Bronchial epithelial cell (primary cell): ENCODE data around the gene CNKSR3. TPM values are rescaled to one million over a fixed set of nuclear protein-coding genes. Genes with fewer than 3 reads are reported as not detected.

Source experiments
- DNase-seq: peaks from one replicate; pipeline ENCODE4 v3.0.0-alpha.2; 2010; ENCODE audit warnings: low read depth
- FAIRE-seq: peaks from 2 replicates; lab custom pipeline; 2011; peaks lifted over from hg19 to GRCh38; lab: Jason Lieb, UNC
- H3K27me3 ChIP-seq: 2 replicates; pipeline ENCODE4 v1.5.1; 2011; ENCODE audit warnings: low read length; ENCODE audit not compliant: control insufficient read depth, insufficient read depth
- H3K36me3 ChIP-seq: 2 replicates; pipeline ENCODE4 v1.5.1; 2011; ENCODE audit warnings: low read length; ENCODE audit not compliant: control insufficient read depth, insufficient read depth
- H3K4me3 ChIP-seq: 2 replicates; pipeline ENCODE4 v1.5.1; 2011; ENCODE audit warnings: mild to moderate bottlenecking, low read depth, low read length, control low read depth
- total RNA-seq: library from RNA; depleted of rRNA; stranded (reverse); fragments of >200 nt; gene quantifications from 2 replicates; pipeline ENCODE4 v1.2.1, GENCODE V29; 2014
- TF ChIP-seq, protein P1 (sequence below): IDR thresholded peaks from 2 replicates; pipeline ENCODE4 v1.5.1; 2011; ENCODE audit warnings: mild to moderate bottlenecking, moderate library complexity, low read length, control low read depth, inconsistent platforms; ENCODE audit not compliant: insufficient read depth, severe bottlenecking

Gene CNKSR3
- total RNA-seq: 2.6 and 3.6 TPM in 2 replicates

DNA sequence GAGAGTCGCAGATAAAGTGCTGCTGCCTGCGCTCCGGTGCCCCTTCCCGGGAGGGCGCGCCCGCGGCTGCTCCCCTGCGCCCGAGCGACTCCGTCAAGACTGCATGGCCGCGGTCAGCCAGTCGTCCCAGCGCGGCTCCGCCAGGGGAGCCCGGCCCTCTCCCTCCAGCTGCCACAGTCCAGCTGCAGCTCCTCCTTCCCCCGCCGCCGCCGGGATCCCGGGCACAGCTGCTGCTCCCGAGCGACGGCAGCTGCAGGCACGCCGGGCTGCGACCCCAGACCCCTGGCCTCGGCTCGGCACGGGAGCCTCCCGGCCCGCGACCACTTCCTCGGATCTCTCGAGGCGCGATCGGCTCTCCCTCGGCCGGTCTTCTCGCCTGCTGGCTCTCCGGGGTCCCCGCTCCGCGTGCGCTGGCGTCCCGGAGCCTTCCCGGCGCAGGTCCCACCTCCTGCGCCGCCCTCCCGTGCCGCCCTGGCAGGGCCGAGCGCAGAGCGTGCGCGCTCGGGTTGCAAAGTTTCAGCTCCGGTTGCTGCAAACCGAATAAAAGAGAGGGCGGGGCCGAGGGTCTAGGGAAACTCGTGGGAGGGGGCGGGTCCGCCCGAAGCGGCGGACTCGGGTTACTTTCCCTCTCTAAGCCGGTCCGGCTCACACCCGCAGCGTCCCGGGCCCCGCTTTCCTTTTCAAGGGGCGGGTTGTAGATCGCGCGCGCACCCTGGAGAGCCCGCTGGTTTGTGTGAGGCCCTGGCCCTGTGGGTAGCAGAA lies at the start of gene CNKSR3:
CNKSR3 (minus strand) TSS at position 542 of the 762 bp plus-strand sequence. CDS start 571 bp downstream, outside the sequence.
- no peaks in the 10 kb centered on the region for H3K27me3 ChIP-seq
- H3K36me3 ChIP-seq: no peaks in the 10 kb centered on the region
- DNase-seq: peak; percentile 29
- TF ChIP-seq, protein P1, sequence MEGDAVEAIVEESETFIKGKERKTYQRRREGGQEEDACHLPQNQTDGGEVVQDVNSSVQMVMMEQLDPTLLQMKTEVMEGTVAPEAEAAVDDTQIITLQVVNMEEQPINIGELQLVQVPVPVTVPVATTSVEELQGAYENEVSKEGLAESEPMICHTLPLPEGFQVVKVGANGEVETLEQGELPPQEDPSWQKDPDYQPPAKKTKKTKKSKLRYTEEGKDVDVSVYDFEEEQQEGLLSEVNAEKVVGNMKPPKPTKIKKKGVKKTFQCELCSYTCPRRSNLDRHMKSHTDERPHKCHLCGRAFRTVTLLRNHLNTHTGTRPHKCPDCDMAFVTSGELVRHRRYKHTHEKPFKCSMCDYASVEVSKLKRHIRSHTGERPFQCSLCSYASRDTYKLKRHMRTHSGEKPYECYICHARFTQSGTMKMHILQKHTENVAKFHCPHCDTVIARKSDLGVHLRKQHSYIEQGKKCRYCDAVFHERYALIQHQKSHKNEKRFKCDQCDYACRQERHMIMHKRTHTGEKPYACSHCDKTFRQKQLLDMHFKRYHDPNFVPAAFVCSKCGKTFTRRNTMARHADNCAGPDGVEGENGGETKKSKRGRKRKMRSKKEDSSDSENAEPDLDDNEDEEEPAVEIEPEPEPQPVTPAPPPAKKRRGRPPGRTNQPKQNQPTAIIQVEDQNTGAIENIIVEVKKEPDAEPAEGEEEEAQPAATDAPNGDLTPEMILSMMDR: peak; percentile 14
- FAIRE-seq: no peak
- H3K4me3 ChIP-seq: peak within 1 kb of the TSS; percentile 71

DNA sequence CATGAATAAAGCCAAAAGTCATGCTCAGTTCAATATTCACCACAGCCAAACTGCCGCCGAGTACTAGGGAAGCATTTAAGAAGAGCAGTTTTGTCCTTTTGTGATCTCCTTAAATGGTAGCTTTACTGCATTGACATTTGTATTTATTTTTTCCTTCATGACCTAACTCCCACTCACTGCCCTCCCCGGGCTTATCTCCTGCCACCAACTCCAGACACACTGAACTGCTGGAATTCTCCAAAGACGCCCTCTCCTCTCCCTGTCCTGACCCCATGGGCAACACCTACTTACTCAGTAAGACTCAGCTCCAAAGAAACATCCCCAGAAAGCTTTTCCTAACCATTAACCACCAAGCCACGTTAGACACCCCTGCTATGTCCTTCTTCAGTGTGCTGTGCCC lies 48.5 kb upstream of the CNKSR3 start:
- H3K36me3 ChIP-seq: no peaks in the 10 kb centered on the region
- TF ChIP-seq, protein P1: no peak
- FAIRE-seq (no peak), DNase-seq (no peak)
- H3K27me3 ChIP-seq: peaks cover 1% of the 10 kb centered on the region
- no peak overlapping the region for H3K4me3 ChIP-seq

DNA sequence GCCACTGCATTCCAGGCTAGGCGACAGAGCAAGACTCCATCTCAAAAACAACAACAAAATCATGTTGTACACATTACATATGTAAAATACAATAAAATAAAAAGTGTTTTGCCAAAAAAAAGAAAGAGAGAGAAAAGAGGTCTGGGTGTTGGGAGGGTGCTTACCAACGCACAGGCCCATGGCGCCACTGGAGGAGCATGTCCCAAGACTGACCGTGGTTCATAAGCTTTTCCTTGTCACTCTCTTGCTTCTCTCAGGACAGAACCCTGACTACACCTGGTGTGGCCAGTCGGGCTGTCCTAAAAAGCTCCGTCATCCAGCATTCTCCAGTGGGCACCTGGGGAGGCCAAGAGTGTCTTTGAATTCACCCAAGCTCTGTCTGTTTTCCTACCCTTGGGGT lies 48.0 kb upstream of the CNKSR3 start:
- Histone ChIP-seq H3K4me3 (no peak overlapping the region), H3K36me3 (no peaks in the 10 kb centered on the region), H3K27me3 (peaks cover 1% of the 10 kb centered on the region)
- DNase-seq (no peak), FAIRE-seq (no peak)
- TF ChIP-seq, protein P1: no peak

DNA sequence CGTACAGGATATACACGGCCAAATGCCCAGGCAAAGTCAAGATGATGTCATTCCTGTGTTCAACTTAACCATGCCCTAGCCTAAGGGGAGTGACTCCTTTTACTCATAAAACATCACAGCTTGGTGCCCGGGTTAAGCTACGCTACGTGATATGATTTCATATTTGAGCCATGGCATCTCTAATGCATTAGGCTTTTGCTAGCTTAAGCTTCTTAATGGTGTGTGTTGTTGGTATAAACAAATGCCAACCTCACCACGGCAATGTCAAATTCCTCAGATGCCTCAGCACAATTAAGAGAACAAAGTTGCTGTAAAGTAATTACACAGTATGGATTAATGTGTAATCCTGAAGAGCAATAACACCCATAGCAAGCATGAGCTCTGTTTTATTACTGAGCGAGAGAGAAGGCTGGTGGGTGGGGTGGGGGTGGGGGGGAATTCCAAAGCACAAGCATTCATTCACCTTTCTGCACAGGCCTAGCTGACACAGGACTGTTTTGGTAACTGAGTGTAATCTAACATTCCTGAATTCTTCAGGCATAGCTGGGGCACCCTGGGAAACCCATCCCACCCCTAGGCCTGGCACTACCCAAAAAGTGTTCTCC lies 44.7 kb upstream of the CNKSR3 start:
- Histone ChIP-seq H3K36me3 (no peaks in the 10 kb centered on the region), H3K27me3 (peaks cover 1% of the 10 kb centered on the region), H3K4me3 (no peak overlapping the region)
- FAIRE-seq: peak; percentile 40
- DNase-seq: peak; percentile 96
- TF ChIP-seq, protein P1: no peak

DNA sequence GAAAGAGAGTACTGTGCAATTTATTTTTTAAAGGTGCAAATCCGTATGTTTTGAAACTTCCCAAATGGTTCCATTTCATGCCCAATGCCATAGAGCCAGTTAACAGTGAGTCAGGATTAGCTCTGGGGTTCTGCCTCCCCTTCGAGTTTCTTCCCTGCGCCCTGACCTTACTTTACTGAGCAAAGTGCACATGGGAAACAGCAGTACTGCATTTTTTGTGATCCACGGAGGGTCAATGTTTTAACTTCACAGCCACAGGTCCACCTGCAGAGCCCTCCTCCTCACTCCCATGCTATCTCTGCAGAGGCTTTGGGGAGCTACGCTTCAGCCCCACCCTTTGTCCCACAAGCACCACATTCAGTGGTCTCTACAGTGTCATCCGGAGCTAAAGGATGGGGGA lies 44.0 kb upstream of the CNKSR3 start:
- Histone ChIP-seq H3K27me3 (peaks cover 1% of the 10 kb centered on the region), H3K36me3 (no peaks in the 10 kb centered on the region), H3K4me3 (no peak overlapping the region)
- FAIRE-seq (no peak), DNase-seq (no peak)
- TF ChIP-seq, protein P1: no peak
